Keratinocyte (primary cell): ENCODE data around the gene SOX10.

Experiments used
- EZH2 ChIP-seq: IDR thresholded peaks from one replicate; pipeline ENCODE4 v1.6.1; 2012; ENCODE audit warnings: inconsistent platforms, mild to moderate bottlenecking, low read length, moderate library complexity
- TF ChIP-seq, protein P1 (sequence below), 3 experiments: IDR thresholded peaks in 1 of 3; conservative IDR thresholded peaks in 1 of 3; optimal IDR thresholded peaks in 1 of 3; 2 replicates in 2 of 3; 3 replicates in 1 of 3; pipeline versions ENCODE3 to v1.5.1; 2011; ENCODE audit warnings: low read length in 3 of 3, mild to moderate bottlenecking in 3 of 3, moderate library complexity in 2 of 3, control low read depth in 1 of 3, inconsistent platforms in 1 of 3; ENCODE audit not compliant: insufficient read depth in 2 of 3; ENCODE audit errors: extremely low read depth in 1 of 3

DNA sequence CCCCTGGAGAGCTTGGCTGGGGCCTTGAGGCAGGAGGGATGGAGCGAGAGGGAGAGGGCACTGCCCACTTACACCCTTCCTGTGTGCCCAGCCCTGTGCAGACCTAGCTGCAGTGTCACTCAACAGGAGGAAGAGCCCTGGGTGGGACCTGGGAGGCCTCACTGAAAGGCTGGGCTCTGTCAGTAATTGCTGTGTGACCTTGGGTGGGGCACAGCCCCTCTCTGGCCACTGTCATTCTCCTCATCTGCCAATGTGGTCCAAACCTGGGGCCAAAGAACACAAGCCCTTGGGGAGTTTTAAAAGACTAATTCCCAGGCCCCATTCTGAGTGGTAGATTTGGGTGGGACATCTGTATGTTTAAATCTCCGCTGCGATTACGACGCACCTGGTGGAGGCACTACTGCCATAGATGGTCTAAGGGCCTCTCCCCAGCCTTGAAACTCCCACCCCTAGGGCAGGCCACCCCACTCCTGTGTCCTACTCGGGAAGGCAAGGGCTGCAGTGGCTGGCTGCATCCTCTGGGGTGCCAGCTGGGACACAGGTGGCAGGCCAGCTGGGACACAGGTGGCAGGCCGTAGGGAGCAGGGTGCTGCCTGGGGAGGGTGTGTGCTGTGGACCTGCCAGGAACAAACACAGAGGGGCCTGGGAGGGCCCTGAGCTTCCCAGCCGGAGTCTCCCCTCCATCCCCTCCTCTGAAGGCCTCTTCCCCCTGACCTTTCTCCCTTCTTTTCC is 12.3 kb upstream of the SOX10 start:
- no peak for TF ChIP-seq EZH2
- TF ChIP-seq, protein P1, sequence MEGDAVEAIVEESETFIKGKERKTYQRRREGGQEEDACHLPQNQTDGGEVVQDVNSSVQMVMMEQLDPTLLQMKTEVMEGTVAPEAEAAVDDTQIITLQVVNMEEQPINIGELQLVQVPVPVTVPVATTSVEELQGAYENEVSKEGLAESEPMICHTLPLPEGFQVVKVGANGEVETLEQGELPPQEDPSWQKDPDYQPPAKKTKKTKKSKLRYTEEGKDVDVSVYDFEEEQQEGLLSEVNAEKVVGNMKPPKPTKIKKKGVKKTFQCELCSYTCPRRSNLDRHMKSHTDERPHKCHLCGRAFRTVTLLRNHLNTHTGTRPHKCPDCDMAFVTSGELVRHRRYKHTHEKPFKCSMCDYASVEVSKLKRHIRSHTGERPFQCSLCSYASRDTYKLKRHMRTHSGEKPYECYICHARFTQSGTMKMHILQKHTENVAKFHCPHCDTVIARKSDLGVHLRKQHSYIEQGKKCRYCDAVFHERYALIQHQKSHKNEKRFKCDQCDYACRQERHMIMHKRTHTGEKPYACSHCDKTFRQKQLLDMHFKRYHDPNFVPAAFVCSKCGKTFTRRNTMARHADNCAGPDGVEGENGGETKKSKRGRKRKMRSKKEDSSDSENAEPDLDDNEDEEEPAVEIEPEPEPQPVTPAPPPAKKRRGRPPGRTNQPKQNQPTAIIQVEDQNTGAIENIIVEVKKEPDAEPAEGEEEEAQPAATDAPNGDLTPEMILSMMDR (optimal IDR thresholded peaks at IDR 0.05 in 1 of 3, IDR thresholded peaks at IDR 0.05 in 1 of 3, conservative IDR thresholded peaks at IDR 0.05 in 1 of 3; ENCODE audit: extremely low read depth in 1 of 3, insufficient read depth in 2 of 3, low read length in 3 of 3) = peak in 1 of 3 experiments; percentile 26
